Kidney (tissue), 14 donors: ENCODE results near the gene XPA. TPM values are rescaled to one million over a fixed set of nuclear protein-coding genes. Genes with fewer than 3 reads are reported as not detected.

Source experiments
- DNase-seq, 5 donors: peaks; one replicate each; pipeline ENCODE4 v3.0.0-alpha.2; 2013 to 2020
- FAIRE-seq: peaks from 2 replicates; lab custom pipeline; 2012; peaks lifted over from hg19 to GRCh38; lab: Jason Lieb, UNC
- H3K27ac ChIP-seq, 2 donors: one replicate each; pipeline ENCODE4 v1.7.0; 2013; ENCODE audit warnings: low read depth in 2 of 2, low read length in 2 of 2, inconsistent platforms in 1 of 2
- H3K27me3 ChIP-seq: one replicate; pipeline ENCODE4 v1.7.1; 2013; ENCODE audit warnings: low read length, inconsistent platforms; ENCODE audit not compliant: control insufficient read depth, insufficient read depth
- H3K36me3 ChIP-seq, 3 donors: one replicate each; pipeline versions ENCODE4 v1.7.0 to v1.7.1; 2013; ENCODE audit warnings: low read length in 3 of 3, control low read depth in 1 of 3, inconsistent platforms in 1 of 3; ENCODE audit not compliant: insufficient read depth in 3 of 3, control insufficient read depth in 2 of 3
- H3K4me1 ChIP-seq, 3 donors: one replicate each; pipeline versions ENCODE4 v1.7.0 to v1.7.1; 2013; ENCODE audit warnings: low read length in 3 of 3, inconsistent platforms in 1 of 3, low read depth in 1 of 3; ENCODE audit not compliant: control insufficient read depth in 2 of 3, insufficient read depth in 2 of 3
- H3K4me3 ChIP-seq, 3 donors: one replicate each; pipeline versions ENCODE4 v1.7.0 to v1.8.1; 2013; ENCODE audit warnings: low read length in 3 of 3, control low read depth in 1 of 3, inconsistent platforms in 1 of 3
- H3K9ac ChIP-seq, 3 donors: one replicate each; pipeline versions ENCODE4 v1.7.0 to v1.7.1; 2013; ENCODE audit warnings: low read length in 3 of 3, control low read depth in 1 of 3, inconsistent platforms in 1 of 3
- H3K9me3 ChIP-seq, 3 donors: one replicate each; pipeline versions ENCODE4 v1.7.0 to v1.7.1; 2013; ENCODE audit warnings: low read length in 3 of 3, control low read depth in 1 of 3, inconsistent platforms in 1 of 3; ENCODE audit not compliant: control insufficient read depth in 2 of 3, insufficient read depth in 1 of 3
- CTCF ChIP-seq: IDR thresholded peaks from 3 replicates; pipeline ENCODE4 v1.5.1; 2012; ENCODE audit warnings: mild to moderate bottlenecking, moderate library complexity, borderline replicate concordance; ENCODE audit not compliant: insufficient read depth; ENCODE audit errors: extremely low read depth
- intact Hi-C: fragments of 100-400 bp; cut with DNase I; formaldehyde crosslinking; loops from one replicate; pipeline ENCODE4 v1.11.1; 2022
- polyA plus RNA-seq: library from polyadenylated mRNA; stranded (reverse); fragments of 350-450 nt; fragmentation: Illumina TruSeq; extraction: RNeasy Lipid Tissue Mini Kit (QIAGEN cat#74804); gene quantifications from one replicate; pipeline ENCODE4 v1.2.3, GENCODE V29; 2014; ENCODE audit warnings: low read depth, low replicate concordance; ENCODE audit not compliant: insufficient read depth
- total RNA-seq: library from RNA; stranded (reverse); fragmentation: NEBNext Ultra II Directional; extraction: Animal tissue kit (Norgen Biotek cat#: 25700); gene quantifications from one replicate; pipeline ENCODE4 v1.2.1, GENCODE V29; 2021
- donor health status: control.
- donor health status: control.
- donor health status: control.
- donor health status: control.
- donor health status: control.
- donor health status: DM: yes; HTN: yes; CAD: no.
- donor health status: Normal renal cell carcinoma (clear cell type).

Gene XPA
- total and polyA plus RNA-seq, 2 donors from 2014 or later, result 17.7 to 26.3 TPM

- H3K27me3 ChIP-seq, result no peaks in the 10 kb centered on the region
- DNase-seq (no peak), FAIRE-seq (no peak)
- H3K27ac ChIP-seq, result no peak overlapping the region
- peaks cover 0 to 2% (median 0%) of the 10 kb centered on the region in 3 donors for H3K4me1 ChIP-seq
- H3K9me3 ChIP-seq, result no peaks in the 10 kb centered on the region
- H3K4me3 ChIP-seq, result no peak overlapping the region
- no peak overlapping the region for H3K9ac ChIP-seq
- peaks cover 0 to 14% (median 4%) of the 10 kb centered on the region in 3 donors for H3K36me3 ChIP-seq
- intact Hi-C loops, result no loop called here
- TF ChIP-seq CTCF, result no peak
These were observed 71.5 kb downstream of the XPA start for GRCh38 chr9:97625620-97626019.

Other genes with a start within 250 kb of the XPA start
- 14.9 TPM for gene TMOD1, start 195.7 kb downstream of the XPA start, total RNA-seq
- gene TMOD1, start 195.7 kb downstream of the XPA start, polyA plus RNA-seq, result 8.1 TPM
- gene TSTD2, start 64.0 kb downstream of the XPA start, total RNA-seq, result 23.4 TPM
- gene TSTD2, start 64.0 kb downstream of the XPA start, polyA plus RNA-seq, result 9.0 TPM
- 28.5 TPM for gene NCBP1, start 63.5 kb downstream of the XPA start, total RNA-seq
- gene NCBP1, start 63.5 kb downstream of the XPA start, polyA plus RNA-seq, result 15.1 TPM
- 2.2 TPM for gene FOXE1, start 155.9 kb upstream of the XPA start, total RNA-seq
- gene FOXE1, start 155.9 kb upstream of the XPA start, polyA plus RNA-seq, result not detected
- gene TRMO, start 225.2 kb upstream of the XPA start, total RNA-seq, result 20.3 TPM
- gene TRMO, start 225.2 kb upstream of the XPA start, polyA plus RNA-seq, result 13.1 TPM
- gene HEMGN, start 240.8 kb upstream of the XPA start, total RNA-seq, result 0.16 TPM
- not detected for gene HEMGN, start 240.8 kb upstream of the XPA start, polyA plus RNA-seq